Heart left ventricle (tissue), 13 donors: ENCODE results near the gene BST1.

Experiments used
- POLR2A ChIP-seq, 2 donors: fragments of 450-650 bp; IDR thresholded peaks; one replicate each; pipeline ENCODE4 v1.6.1; 2017; ENCODE audit warnings: antibody characterized with exemption in 2 of 2, mild to moderate bottlenecking in 2 of 2, moderate library complexity in 2 of 2
- TF ChIP-seq, protein P1 (sequence below), 12 donors: fragments of 200-600 bp; sonication (generic) in 4 of 12; IDR thresholded peaks; one replicate each; pipeline versions ENCODE4 v1.5.0 to v1.8.0; 2018 to 2022; ENCODE audit warnings: antibody characterized with exemption in 12 of 12, mild to moderate bottlenecking in 5 of 12
- donor health status: ischemic (EF 13 %, LVEDD 7.1; RV severe dilation, severe dysfunction).
- donor health status: DM: no; HTN: yes; CAD: no.
- donor health status: DM: no; HTN: no; CAD: no.
- donor health status: ischemic (EF 25% LVEDD 6.9; RV normal size, moderate dysfunction).
- donor health status: ischemic (EF 25% LVEDD 5.7; RV mildly dilated, moderate dysfunction).
- donor health status: ischemic (EF 35%, LVEDD 5.7; RV mildly dilated, moderate dysfunction).
- donor health status: nonischemic (EF 11% LVEDD 7.7; RV severe dilation, severe dysfunction).
- donor health status: DM: yes; HTN: yes; CAD: no.
- donor health status: PGD.
- donor health status: ischemic (EF 29% LVEDD 5.4; RV normal size, mild dysfunction).
- donor health status: nonischemic (EF 23%, LVEDD 6.1; RV moderate dilation, normal function).

DNA sequence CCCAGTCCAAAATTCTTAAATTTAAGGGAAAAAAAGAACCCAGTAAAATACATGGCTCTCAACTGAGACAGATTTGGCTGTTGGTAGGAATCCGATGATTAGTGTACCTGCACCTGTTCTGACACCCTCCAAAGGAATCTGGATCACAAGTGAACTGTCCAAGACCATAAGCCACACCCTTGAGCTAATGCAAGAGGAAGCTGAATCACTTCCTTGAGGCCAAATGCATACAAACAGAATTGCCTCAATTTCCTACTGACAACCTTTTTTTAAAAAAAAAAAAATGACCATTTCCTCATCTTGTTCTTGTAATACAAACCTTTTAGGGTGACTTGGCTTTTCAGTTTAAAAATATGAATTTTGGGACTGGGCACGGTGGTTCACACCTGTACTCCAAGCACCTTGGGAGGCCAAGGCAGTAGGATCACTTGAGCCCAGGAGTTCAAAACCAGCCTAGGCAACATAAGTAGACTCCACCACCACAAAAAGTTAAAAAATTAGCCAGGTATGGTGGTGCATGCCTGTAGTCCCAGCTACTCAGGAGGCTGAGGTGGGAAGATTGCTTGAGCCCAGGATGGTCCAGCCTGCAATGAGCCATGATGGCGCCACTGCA is 37.0 kb upstream of the BST1 start:
- TF ChIP-seq, protein P1, sequence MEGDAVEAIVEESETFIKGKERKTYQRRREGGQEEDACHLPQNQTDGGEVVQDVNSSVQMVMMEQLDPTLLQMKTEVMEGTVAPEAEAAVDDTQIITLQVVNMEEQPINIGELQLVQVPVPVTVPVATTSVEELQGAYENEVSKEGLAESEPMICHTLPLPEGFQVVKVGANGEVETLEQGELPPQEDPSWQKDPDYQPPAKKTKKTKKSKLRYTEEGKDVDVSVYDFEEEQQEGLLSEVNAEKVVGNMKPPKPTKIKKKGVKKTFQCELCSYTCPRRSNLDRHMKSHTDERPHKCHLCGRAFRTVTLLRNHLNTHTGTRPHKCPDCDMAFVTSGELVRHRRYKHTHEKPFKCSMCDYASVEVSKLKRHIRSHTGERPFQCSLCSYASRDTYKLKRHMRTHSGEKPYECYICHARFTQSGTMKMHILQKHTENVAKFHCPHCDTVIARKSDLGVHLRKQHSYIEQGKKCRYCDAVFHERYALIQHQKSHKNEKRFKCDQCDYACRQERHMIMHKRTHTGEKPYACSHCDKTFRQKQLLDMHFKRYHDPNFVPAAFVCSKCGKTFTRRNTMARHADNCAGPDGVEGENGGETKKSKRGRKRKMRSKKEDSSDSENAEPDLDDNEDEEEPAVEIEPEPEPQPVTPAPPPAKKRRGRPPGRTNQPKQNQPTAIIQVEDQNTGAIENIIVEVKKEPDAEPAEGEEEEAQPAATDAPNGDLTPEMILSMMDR (IDR thresholded peaks at IDR 0.05), result no peak
- TF ChIP-seq POLR2A (IDR thresholded peaks at IDR 0.05), result no peak
